Superior temporal gyrus (tissue), 1 donor: Measurements from ENCODE around the gene YY1AP1.
"Not testable (repeated sequence)": the region's sequence is repeated elsewhere in the genome, so short reads cannot be mapped to it uniquely, and the experiment has no call there.

Experiments
- DNase-seq: peaks from one replicate; pipeline ENCODE4 v3.0.0-alpha.2; 2016; ENCODE audit errors: extremely low spot score

Gene YY1AP1

DNA sequence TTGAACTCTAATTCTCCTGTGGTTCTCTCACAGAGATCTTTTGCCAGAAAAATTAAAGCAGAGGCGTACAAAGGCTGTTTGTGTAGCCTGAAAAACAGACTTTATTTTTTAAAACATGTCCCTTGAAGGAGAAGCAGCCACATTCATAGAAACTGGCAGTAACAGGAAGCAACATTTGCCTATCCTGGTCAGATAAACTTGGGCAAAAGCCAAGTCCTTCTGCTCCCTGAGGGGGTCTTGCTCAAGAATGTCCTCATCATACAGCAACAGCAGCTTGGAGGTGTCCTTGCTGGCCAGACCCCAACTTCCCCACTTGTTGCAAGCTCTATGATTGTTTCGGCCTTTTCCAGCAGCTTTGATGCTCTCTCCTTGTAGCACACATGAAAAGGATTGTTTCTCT is 42.3 kb downstream of the YY1AP1 start:
- DNase-seq, result no peak

DNA sequence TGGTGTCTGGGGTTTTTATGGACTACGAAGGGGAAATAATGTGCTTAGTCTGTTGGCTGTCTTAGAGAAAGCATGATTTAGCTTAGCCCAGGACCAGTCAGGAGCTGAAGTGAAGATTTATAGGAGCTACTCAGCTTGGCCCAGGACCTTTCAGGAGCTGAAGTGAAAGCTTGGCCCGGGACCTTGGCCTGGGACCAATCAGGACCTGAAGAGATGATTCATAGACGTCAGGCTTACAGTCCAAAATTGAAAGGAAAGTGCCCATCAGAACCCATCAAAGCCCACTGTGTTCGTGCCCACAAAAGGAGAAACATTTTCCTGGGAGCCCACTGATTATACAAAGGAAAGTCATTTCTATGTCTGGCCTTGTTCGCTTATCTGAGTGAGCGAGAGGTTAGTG is 42.9 kb downstream of the YY1AP1 start:
- no peak for DNase-seq

DNA sequence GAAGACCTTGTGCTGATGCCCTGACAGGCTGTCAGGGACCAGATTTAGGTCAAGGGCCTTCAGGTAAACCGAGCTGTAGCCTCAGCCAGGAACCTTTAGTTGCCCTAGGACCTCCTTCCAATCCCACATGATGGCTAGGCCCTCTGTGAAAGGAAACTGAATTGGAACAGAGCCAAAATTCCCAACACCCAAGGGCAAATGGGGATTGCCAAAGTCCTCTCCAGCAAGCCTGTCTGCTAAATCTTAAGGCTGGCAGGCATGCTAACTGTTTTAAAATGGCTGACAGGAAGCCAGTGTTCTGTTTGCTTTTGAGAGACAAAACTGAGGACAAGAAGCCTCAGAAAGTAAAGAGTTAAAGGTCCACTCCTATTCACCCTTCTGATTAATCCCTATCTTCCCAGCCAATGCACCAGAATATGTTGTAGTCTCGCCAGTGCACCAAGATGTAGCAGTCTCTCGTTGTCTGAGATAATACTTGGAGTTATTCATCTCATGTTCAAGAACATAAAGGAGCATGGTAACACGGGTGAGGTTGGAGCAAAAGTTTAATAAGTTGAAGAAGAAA is 43.5 kb downstream of the YY1AP1 start:
- DNase-seq, result no peak

DNA sequence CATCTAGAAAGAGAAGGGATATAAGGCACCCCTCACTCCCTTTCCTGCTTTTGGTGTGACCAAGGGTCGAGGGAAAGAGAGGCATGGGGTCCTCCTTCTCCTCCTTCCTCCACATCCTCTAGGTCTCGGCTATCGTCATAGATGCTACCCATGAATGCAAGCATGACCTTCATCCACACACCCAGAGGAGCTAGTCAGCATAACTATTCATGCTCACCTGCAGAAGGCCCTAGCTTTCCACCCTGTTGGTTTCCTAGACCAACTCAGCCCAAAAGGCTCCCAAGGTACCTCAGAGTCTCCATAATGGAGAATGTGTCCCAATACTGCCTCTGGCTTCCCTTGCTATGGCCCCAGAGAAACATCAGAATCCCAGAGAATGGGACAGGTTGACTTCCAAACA is 45.3 kb downstream of the YY1AP1 start:
- DNase-seq, result no peak

DNA sequence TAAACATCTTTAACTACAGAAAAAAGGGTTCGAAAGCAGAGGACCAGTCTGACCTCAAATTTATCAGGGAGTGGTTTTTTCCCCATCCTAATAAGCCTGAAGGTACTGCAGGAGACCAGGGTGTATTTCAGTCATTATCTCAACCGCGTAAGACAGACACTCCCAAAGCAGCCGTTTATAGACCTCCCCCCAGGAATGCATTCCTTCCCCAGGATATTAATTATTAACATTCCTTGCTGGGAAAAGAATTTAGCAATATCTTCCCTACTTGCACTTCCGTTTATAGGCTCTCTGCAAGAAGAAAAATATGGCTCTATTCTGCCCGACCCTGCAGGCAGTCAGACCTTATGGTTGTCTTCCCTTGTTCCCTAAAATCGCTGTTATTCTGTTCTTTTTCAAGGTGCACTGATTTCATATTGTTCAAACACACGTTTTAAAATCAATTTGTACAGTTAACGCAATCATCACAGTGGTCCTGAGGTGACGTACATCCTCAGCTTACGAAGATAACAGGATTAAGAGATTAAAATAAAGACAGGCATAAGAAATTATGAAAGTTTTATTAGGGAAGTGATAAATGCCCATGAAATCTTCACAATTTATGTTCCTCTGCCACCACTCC is 45.9 kb downstream of the YY1AP1 start:
- DNase-seq, result not testable (repeated sequence)

DNA sequence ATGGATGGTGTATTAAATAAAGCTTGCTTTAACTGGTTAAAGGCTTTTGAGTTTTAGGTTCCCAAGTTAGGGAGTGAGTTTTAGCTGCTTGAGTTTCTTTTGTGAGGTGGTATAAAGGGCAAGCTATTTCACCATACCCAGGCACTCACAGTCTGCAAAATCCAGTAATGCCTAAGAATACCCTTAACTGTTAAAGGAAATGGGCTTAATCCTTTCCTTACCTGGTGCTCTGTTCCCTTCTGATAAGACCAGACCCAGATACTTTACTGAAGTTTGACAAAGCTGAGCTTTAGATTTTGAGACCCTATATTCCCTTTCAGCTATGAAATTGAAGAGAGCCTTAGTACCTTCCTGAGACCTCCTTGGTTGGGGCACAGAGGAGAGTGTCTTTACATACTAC is 48.2 kb downstream of the YY1AP1 start:
- DNase-seq, result no peak

DNA sequence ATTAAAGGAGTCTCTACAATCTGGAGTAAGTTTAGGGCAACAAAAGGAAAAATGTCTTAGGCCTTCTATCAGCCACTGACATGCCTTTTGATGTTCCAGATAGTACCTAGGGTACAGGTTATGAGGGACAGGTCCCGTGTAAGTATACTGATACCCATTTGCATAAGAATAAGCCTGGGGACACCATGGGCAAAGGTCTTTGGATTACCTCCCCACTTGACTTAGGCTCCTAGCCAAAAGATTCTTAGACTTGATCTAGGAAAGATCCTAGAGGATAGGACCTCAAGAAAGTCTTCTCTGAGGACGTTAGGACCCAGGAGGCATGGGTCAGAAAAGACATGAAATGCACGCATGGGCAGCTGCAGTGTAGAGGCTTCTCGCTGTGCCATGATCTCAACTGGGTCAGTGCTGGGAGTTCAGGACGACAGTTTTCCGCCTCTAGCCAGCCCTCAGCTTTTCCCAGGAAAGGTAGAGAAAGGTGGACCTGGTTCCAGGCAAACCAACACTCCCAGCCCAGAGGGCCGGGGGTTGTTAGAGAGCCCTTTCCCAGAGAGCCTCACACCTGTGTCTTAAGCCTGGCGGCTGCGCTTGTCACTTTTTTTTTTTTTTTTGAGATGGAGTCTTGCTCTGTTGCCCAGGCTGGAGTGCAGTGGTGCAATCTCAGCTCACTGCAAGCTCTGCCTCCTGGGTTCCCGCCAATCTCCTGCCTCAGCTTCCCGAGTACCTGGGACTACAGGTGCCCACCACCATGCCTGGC is 52.0 kb downstream of the YY1AP1 start:
- no peak for DNase-seq

DNA sequence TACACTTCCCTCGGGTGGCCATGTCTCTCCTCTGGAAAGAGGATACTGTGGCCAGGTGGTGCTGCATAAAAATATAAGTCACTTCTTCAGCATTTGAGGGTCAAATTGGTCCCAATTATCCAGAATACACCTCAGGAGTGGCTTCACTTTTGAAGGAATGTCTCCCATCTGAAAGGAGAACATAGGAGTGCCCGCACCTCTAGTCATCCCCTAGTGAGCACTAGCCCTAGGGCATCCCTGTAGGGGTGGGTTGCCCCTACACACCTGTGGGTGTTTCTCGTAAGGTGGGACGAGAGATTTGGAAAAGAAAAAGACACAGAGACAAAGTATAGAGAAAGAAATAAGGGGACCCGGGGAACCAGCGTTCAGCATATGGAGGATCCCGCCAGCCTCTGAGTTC is 62.1 kb downstream of the YY1AP1 start:
- DNase-seq, result not testable (repeated sequence)

DNA sequence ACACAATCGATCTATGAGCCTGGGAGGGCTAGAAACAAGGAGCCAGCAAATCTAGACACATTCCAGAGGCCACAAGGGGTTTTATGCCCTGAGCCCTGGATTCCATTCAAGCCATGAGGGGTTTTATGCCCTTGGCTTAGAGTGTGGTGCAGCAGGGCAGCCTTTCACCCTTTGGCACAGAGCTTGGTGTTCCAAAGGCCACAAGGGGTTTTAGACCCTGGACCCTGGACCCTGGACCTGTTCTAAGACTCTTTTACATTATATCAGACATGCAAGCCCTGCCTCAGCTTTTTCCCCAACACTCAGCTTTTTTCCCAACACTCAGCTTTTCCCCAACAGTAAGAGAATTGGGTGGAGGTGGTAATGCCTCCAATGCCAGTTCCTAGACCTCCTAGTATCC is 65.2 kb downstream of the YY1AP1 start:
- no peak for DNase-seq

DNA sequence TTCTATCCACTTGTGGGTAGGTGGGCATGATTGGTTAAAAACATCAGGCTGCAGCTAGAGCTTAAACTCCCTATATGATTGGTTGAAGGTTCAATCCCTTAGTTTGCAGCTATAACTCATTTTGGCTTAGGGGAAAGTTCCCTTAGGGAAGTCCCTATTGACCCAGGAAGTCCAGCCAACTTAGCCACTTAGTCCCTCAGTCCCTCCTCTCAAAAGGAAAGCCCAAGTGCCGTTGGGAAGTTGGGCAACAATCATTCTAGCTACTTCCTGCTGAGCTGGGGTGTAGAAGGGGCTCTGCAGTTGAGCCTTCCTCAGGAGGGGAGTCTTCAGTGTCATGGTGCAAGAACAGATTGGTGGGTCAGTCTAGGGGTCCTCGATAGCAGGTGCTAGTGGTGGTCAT is 66.4 kb downstream of the YY1AP1 start:
- no peak for DNase-seq

DNA sequence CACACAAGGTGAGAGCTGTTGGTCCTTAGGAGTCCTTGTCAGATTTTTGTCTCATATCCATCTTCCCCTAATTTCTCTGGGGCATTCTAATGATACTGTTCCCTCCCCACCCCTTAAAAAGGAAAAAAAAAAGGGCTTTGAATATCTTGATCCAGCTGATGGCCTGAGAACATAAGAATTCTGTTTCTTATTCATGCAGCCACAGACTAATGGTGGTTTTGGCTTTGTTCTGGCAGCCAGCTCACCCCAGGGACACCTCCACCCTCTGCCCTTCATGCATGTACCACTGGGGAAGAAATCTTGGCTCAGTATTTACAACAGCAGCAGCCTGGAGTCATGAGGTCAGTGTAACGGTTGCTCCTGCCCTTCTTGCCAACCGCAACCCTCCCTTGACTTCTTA is 75.3 kb downstream of the YY1AP1 start:
- not testable (repeated sequence) for DNase-seq

DNA sequence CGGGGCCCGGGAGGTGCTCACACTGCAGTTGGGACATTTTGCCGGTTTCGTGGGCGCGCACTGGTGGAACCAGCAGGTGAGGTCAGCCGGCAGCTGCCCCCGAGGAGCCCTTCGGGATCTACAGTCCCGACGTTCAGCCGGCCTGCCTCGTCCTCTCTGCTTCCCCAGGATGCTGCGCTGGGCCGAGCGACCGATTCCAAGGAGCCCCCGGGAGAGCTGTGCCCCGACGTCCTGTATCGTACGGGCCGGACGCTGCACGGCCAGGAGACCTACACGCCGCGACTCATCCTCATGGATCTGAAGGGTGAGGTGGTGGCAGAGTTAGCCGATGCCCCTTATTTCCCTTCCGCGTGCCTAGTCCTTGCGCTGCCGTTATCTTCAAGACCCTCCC is 78.3 kb downstream of the YY1AP1 start:
- not testable (repeated sequence) for DNase-seq

DNA sequence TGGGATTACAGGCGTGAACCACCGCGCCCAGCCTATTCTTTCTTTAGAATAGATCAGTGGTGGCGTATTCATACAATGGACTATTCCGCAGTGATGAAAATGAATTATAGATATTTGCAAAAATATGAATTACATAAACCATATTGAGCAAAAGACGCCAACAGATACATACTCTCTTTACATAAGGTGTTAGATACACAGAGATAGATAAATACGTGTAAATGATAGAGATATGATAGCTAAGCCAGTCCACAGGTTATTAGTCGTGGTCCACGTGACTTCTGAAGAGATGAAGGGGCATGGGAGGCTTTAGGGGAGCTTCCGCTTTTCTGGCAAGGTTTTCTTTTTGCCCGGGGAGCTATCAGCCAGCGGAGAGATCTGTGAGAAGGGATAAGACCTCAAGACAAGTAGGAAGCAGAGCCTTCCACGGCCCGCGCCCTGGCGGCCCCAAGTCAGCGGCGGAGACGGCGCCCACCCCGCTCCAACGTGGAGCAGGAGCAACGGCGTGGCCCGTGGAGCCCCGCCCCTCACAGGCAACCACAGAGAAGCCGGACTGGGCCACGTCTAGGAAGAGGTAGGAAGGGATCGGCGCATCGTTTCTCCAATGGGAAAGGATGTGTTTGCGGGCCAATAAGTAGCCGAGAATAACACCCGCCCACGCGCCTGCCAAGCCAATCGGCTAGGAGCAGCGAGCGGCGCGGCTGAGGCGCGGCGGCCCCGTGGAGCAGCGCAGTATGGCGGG is 78.9 kb downstream of the YY1AP1 start, which contains the start of gene MSTO1:
Gene MSTO1, plus strand, starts transcription at position 704 of the 742 bp plus-strand sequence. Its CDS starts 31 bp downstream, at position 735.
- DNase-seq, result peak; percentile 97
